GM20000 (cell line): ENCODE results near the gene ANO9.
A peak's percentile ranks its signal among the peaks of the same experiment; 100 is the strongest.

Source experiments
- DNase-seq: peaks from one replicate; pipeline ENCODE4 v3.0.0; 2012; ENCODE audit warnings: low spot score
- CTCF ChIP-seq: IDR thresholded peaks from 2 replicates; pipeline ENCODE4 v1.5.1; 2012; ENCODE audit warnings: mild to moderate bottlenecking, control low read depth; ENCODE audit errors: extremely low read depth, missing control alignments

ANO9 gene

GRCh38 chr11:419248-420005 lies 22.4 kb downstream of the ANO9 start:
- no peak for DNase-seq
- TF ChIP-seq CTCF = no peak

- DNase-seq = no peak
- no peak for TF ChIP-seq CTCF
These were observed 23.2 kb downstream of the ANO9 start for GRCh38 chr11:418343-419247.

GRCh38 chr11:417652-418342 lies 24.0 kb downstream of the ANO9 start:
- no peak for TF ChIP-seq CTCF
- no peak for DNase-seq

GRCh38 chr11:416757-417621 lies 24.8 kb downstream of the ANO9 start:
- peak; percentile 70 for DNase-seq
- no peak for TF ChIP-seq CTCF

- no peak for TF ChIP-seq CTCF
- no peak for DNase-seq
These were observed 25.6 kb downstream of the ANO9 start for GRCh38 chr11:416051-416756.

GRCh38 chr11:415640-416041 lies 26.2 kb downstream of the ANO9 start:
- DNase-seq = no peak
- no peak for TF ChIP-seq CTCF
